ENCODE measurements around the gene C1orf105. TPM values are rescaled to one million over a fixed set of nuclear protein-coding genes. Genes with fewer than 3 reads are reported as not detected.

C1orf105 gene
- total RNA-seq, 4 donors from 2014 or later: 0.61 to 0.67 TPM; not detected in 2

DNA sequence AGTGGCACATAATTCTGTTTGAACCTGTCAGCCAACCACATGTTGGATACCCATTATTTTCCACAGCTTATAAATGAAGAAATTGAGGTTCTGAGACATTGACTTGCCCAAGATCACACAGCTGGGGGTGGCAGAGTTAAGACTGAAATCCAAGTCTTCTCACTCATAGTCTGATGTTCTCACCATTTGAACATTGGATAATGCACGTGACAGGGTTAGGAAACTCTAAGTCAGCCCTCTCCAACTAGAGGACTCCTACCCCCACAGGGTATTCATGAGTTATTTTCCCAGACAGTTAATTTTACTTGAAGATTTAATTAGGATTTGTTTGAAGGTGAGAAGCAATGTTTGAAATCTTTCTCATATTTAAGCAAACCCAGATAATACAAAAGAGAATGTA is 38.1 kb upstream of the C1orf105 start:
- Histone ChIP-seq H3K36me3 (no peaks in the 10 kb centered on the region), H3K4me1 (no peaks in the 10 kb centered on the region), H3K27ac (no peak overlapping the region), H3K9me3 (no peaks in the 10 kb centered on the region), H3K27me3 (no peaks in the 10 kb centered on the region), H3K4me3 (no peak overlapping the region)
- in situ Hi-C loops (cut with MboI; ENCODE audit: low sequenced_read_pairs in 4 of 4) (no loop called here), intact Hi-C loops (cut with DNase I; ENCODE audit: low total_unique reads) (no loop called here)
- no peak for ATAC-seq
- no peak for TF ChIP-seq CTCF (IDR thresholded peaks at IDR 0.05 in 4 of 5, conservative IDR thresholded peaks at IDR 0.05 in 1 of 5)
- DNase-seq: no peak

DNA sequence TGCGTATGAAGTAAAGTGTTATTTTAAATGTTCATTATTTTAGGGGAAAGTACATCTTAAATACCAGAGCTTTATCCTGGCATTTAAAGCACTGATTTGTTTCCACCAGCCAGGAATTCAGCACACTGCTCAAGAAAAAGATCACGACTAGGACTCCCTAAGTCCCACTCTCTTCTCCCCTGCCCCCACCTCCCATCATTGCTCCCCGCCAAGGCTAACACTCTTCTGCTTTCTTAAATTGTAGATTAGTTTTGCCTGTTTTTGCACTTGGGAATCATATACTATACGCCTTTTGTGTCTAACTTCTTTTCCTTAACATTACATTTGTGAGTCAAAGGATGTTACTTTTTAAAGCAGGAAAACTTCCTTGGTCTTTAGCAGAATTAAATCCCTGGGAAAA is 37.5 kb upstream of the C1orf105 start:
- no peaks in the 10 kb centered on the region for H3K9me3 ChIP-seq
- no peak for DNase-seq
- no peak overlapping the region for H3K27ac ChIP-seq
- no peak for ATAC-seq
- in situ Hi-C loops (cut with MboI; ENCODE audit: low sequenced_read_pairs in 4 of 4) (no loop called here), intact Hi-C loops (cut with DNase I; ENCODE audit: low total_unique reads) (no loop called here)
- H3K36me3 ChIP-seq: no peaks in the 10 kb centered on the region
- H3K27me3 ChIP-seq: no peaks in the 10 kb centered on the region
- TF ChIP-seq POLR2A (IDR thresholded peaks at IDR 0.05) (no peak), CTCF (IDR thresholded peaks at IDR 0.05 in 4 of 5, conservative IDR thresholded peaks at IDR 0.05 in 1 of 5) (no peak)
- H3K4me1 ChIP-seq: no peaks in the 10 kb centered on the region
- H3K4me3 ChIP-seq: no peak overlapping the region

GRCh38 chr1:172383536-172383935 is 36.9 kb upstream of the C1orf105 start:
- Histone ChIP-seq H3K27ac (no peak overlapping the region), H3K36me3 (no peaks in the 10 kb centered on the region), H3K4me3 (no peak overlapping the region), H3K4me1 (no peaks in the 10 kb centered on the region), H3K27me3 (no peaks in the 10 kb centered on the region), H3K9me3 (no peaks in the 10 kb centered on the region)
- intact Hi-C loops (cut with DNase I; ENCODE audit: low total_unique reads) (no loop called here), in situ Hi-C loops (cut with MboI; ENCODE audit: low sequenced_read_pairs in 4 of 4) (no loop called here)
- DNase-seq (no peak), ATAC-seq (no peak)
- no peak for TF ChIP-seq POLR2A (IDR thresholded peaks at IDR 0.05)
- TF ChIP-seq CTCF (IDR thresholded peaks at IDR 0.05 in 4 of 5, conservative IDR thresholded peaks at IDR 0.05 in 1 of 5): no peak

GRCh38 chr1:172384656-172385055 is 35.8 kb upstream of the C1orf105 start:
- no peak overlapping the region for H3K4me3 ChIP-seq
- no peaks in the 10 kb centered on the region for H3K4me1 ChIP-seq
- H3K9me3 ChIP-seq: no peaks in the 10 kb centered on the region
- H3K27me3 ChIP-seq: no peaks in the 10 kb centered on the region
- in situ Hi-C loops (cut with MboI; ENCODE audit: low sequenced_read_pairs in 4 of 4): no loop called here
- no peak for ATAC-seq
- intact Hi-C loops (cut with DNase I; ENCODE audit: low total_unique reads): no loop called here
- H3K36me3 ChIP-seq: no peaks in the 10 kb centered on the region
- TF ChIP-seq POLR2A (IDR thresholded peaks at IDR 0.05) (no peak), CTCF (IDR thresholded peaks at IDR 0.05 in 4 of 5, conservative IDR thresholded peaks at IDR 0.05 in 1 of 5) (no peak)
- no peak overlapping the region for H3K27ac ChIP-seq
- no peak for DNase-seq

DNA sequence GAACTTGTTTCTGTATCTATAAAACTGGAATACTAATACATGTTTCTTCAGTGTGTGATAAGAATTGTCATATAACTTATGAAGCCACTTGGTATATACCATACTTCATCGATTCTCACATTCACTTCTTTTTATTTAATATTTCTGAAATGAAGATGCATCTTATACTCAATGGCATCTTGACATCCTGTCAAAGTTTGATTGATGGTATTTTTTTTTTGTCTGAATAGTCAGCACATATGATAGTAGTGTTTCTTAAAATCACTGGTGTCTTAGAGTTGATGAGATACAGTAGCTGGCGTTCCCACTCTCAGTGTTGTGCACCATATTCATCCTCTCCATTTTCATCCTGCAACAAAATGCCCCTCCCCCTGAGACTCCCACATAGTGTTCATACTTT is 34.4 kb upstream of the C1orf105 start:
- no peak overlapping the region for H3K27ac ChIP-seq
- no peaks in the 10 kb centered on the region for H3K9me3 ChIP-seq
- no peak overlapping the region for H3K4me3 ChIP-seq
- H3K4me1 ChIP-seq: peaks cover 0 to 7% of the 10 kb centered on the region in 2 donors
- H3K27me3 ChIP-seq: no peaks in the 10 kb centered on the region
- DNase-seq: no peak
- in situ Hi-C loops (cut with MboI; ENCODE audit: low sequenced_read_pairs in 4 of 4): no loop called here
- ATAC-seq: no peak
- TF ChIP-seq CTCF (IDR thresholded peaks at IDR 0.05 in 4 of 5, conservative IDR thresholded peaks at IDR 0.05 in 1 of 5): no peak
- intact Hi-C loops (cut with DNase I; ENCODE audit: low total_unique reads): no loop called here
- no peaks in the 10 kb centered on the region for H3K36me3 ChIP-seq

All from gastrocnemius medialis (tissue), 4 donors.